ENCODE measurements around the gene ADAD2.
"Not testable (repeated sequence)": the region's sequence is repeated elsewhere in the genome, so short reads cannot be mapped to it uniquely, and the experiment has no call there.

The ADAD2 gene

GRCh38 chr16:84195201-84196093, 4.5 kb downstream of the ADAD2 start:
- DNase-seq (ENCODE audit: low spot score) = no peak

- DNase-seq (ENCODE audit: low spot score) = no peak
Observed at GRCh38 chr16:84196101-84196500, 5.1 kb downstream of the ADAD2 start.

- DNase-seq (ENCODE audit: low spot score) = no peak
Observed at GRCh38 chr16:84196727-84197394, 5.9 kb downstream of the ADAD2 start.

- DNase-seq (ENCODE audit: low spot score) = no peak
Observed at GRCh38 chr16:84197466-84198128, 6.6 kb downstream of the ADAD2 start.

- peak; percentile 55 for DNase-seq (ENCODE audit: low spot score)
Observed at GRCh38 chr16:84198401-84198800, 7.4 kb downstream of the ADAD2 start.

GRCh38 chr16:84199097-84199496, 8.1 kb downstream of the ADAD2 start:
- DNase-seq (ENCODE audit: low spot score) = no peak

- DNase-seq (ENCODE audit: low spot score) = no peak
Observed at GRCh38 chr16:84199861-84200260, 8.9 kb downstream of the ADAD2 start.

- DNase-seq (ENCODE audit: low spot score) = not testable (repeated sequence)
Observed at GRCh38 chr16:84204551-84204950, 13.6 kb downstream of the ADAD2 start.

- peak; percentile 57 for DNase-seq (ENCODE audit: low spot score)
Observed at GRCh38 chr16:84205123-84205522, 14.2 kb downstream of the ADAD2 start.

- no peak for DNase-seq (ENCODE audit: low spot score)
Observed at GRCh38 chr16:84205976-84206691, 15.2 kb downstream of the ADAD2 start.

- DNase-seq (ENCODE audit: low spot score) = no peak
Observed at GRCh38 chr16:84207251-84207650, 16.3 kb downstream of the ADAD2 start.

GRCh38 chr16:84207879-84208278, 16.9 kb downstream of the ADAD2 start:
- no peak for DNase-seq (ENCODE audit: low spot score)

GRCh38 chr16:84209989-84210388, 19.0 kb downstream of the ADAD2 start:
- DNase-seq (ENCODE audit: low spot score) = no peak

GRCh38 chr16:84212154-84212553, 21.2 kb downstream of the ADAD2 start:
- no peak for DNase-seq (ENCODE audit: low spot score)

- no peak for DNase-seq (ENCODE audit: low spot score)
Observed at GRCh38 chr16:84212631-84213030, 21.7 kb downstream of the ADAD2 start.

- no peak for DNase-seq (ENCODE audit: low spot score)
Observed at GRCh38 chr16:84214451-84215066, 23.6 kb downstream of the ADAD2 start.

GRCh38 chr16:84215531-84215930, 24.6 kb downstream of the ADAD2 start:
- no peak for DNase-seq (ENCODE audit: low spot score)

- not testable (repeated sequence) for DNase-seq (ENCODE audit: low spot score)
Observed at GRCh38 chr16:84216144-84216543, 25.2 kb downstream of the ADAD2 start.

GRCh38 chr16:84218176-84218823, 27.3 kb downstream of the ADAD2 start:
- no peak for DNase-seq (ENCODE audit: low spot score)

- DNase-seq (ENCODE audit: low spot score) = no peak
Observed at GRCh38 chr16:84218956-84219355, 28.0 kb downstream of the ADAD2 start.

GRCh38 chr16:84220851-84221250, 29.9 kb downstream of the ADAD2 start:
- DNase-seq (ENCODE audit: low spot score) = no peak

Data from AG08396 (cell line).